SK-MEL-5 (cell line): Measurements from ENCODE around the gene ITPK1. TPM values are rescaled to one million over a fixed set of nuclear protein-coding genes. Genes with fewer than 3 reads are reported as not detected.

Experiments
- DNase-seq: peaks from one replicate; pipeline ENCODE4 v3.0.0-alpha.2; 2016; ENCODE audit warnings: low read depth, low spot score
- in situ Hi-C: cut with HindIII; loops from 2 replicates; pipeline ENCODE4 v1.10.0; 2016; ENCODE audit warnings: low sequenced_read_pairs, high pct_unique_total_duplicates, low pct_unique_long_range_greater_than_20kb
- total RNA-seq: library from RNA; depleted of rRNA; stranded (reverse); fragments of >200 nt; shearing (Covaris generic); gene quantifications from 2 replicates; pipeline ENCODE4 v1.2.3, GENCODE V29; 2014

The ITPK1 gene
- total RNA-seq, 1 experiment from 2014 or later = 45.2 TPM

- no peak for DNase-seq
- in situ Hi-C loops = no loop called here
Observed at GRCh38 chr14:93014058-93015023, 101.4 kb downstream of the ITPK1 start.

GRCh38 chr14:93012951-93013719 lies 102.6 kb downstream of the ITPK1 start:
- in situ Hi-C loops = no loop called here
- peak; percentile 71 for DNase-seq

GRCh38 chr14:93012506-93012905 lies 103.2 kb downstream of the ITPK1 start:
- in situ Hi-C loops = no loop called here
- no peak for DNase-seq

GRCh38 chr14:93011650-93012325 lies 103.9 kb downstream of the ITPK1 start:
- DNase-seq = no peak
- in situ Hi-C loops = no loop called here

DNA sequence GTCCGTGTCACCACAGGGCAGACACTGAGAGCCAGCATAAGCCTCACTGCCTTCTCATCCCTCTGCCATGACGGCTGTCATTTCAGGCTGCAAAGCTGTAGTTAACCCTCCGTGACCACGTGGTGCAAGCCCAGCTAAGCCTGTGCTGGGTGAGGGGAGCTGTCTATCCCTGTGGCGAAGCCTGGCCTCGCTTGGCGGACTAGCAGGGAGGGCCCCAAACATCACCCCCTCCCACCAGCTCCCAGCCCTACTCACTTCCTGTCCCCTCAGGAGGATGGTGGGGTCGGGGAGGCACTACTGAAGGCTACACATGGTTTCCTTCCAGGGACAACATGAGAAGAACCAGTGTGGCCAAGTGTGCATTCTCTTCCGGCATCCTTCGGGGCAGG lies 104.6 kb downstream of the ITPK1 start:
- in situ Hi-C loops = no loop called here
- no peak for DNase-seq

DNA sequence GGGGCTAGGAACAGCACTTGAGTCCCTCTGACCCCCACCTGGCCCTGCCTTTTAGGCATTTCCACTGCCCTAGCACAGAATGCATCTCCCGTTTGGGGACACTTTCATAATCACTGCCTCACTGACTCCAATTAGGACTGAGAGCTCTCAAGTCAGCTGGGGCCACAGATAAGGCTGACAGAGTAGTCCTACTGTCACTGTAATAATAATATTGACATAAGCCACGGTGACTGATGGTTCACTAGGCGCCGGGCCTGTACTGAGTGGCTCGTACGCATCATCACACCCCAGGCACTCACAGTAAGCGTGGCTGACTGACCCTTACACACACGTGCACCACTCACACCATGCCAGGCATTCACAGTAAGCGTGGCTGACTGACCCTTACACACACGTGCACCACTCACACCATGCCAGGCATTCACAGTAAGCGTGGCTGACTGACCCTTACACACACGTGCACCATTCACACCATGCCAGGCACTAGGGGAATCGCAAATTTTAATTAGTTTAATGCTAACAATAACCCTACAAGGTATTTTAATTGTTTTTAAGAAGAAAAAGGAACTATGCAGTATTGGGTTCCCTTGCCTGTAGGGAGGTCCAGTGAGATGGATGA lies 105.1 kb downstream of the ITPK1 start:
- no peak for DNase-seq
- in situ Hi-C loops = no loop called here

GRCh38 chr14:93010130-93010499 lies 105.6 kb downstream of the ITPK1 start:
- in situ Hi-C loops = no loop called here
- DNase-seq = no peak

- peak; percentile 87 for DNase-seq
- in situ Hi-C loops = no loop called here
Observed at GRCh38 chr14:93009471-93010129, 106.1 kb downstream of the ITPK1 start.

DNA sequence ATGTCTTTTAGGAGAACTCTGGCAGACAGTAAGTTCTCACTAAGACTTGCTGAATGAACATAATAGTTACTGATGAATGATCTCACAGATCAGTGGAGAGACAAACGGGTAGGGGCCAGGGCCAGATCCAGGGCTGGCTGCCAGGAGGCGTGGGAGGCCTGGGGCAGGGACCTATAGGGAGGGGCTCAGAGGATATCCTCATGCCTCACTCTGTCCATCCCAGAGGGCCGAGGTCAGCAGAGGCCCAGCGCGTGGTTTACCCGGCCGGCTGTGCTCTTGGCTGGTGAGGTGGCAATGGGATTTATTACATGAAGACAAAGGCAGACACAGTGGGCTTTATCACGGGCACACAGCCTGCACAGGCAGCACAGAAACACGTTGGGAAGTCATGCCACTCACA lies 107.3 kb downstream of the ITPK1 start:
- in situ Hi-C loops = no loop called here
- peak; percentile 48 for DNase-seq

DNA sequence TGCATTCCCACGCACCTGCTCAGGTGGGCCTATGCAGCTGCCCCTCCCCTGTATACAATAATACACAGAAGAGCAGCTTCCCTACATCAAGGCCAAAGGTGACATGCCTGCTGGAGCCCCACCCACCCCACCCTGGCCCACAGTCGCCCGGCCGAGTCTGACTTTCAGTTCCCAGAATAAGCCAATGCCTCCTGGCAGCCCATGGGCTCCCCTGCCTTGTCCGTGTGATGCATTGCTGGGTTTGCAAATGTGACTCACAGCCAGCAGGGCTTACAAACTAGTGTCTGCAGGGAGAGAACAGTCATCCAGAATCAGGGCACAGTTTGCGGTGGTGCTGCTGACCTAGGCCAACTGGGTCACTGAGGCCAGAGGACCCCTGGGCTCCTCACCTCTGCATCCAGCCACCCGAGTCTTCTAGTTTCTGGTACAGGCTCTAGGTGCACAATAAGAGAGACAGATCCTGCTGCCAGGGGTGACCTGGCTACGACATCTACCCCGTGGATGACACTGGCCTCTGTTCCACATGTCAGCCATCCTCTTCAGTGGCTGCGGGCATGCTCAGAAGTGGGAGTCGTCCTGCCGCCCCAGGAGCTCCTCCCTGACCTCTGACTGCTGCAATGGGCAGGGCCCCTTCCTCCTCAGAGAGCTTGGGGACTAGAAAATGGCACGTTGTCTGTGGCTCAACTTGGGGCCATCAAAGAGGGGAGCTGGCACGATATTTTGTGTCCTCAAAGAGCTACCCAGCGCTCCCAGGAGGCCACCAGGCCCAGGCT lies 108.3 kb downstream of the ITPK1 start:
- peak; percentile 23 for DNase-seq
- in situ Hi-C loops = no loop called here

- DNase-seq = no peak
- in situ Hi-C loops = no loop called here
Observed at GRCh38 chr14:93006567-93007051, 109.1 kb downstream of the ITPK1 start.

GRCh38 chr14:93005838-93006237 lies 109.9 kb downstream of the ITPK1 start:
- in situ Hi-C loops = no loop called here
- no peak for DNase-seq

GRCh38 chr14:93005135-93005813 lies 110.5 kb downstream of the ITPK1 start:
- DNase-seq = no peak
- in situ Hi-C loops = no loop called here

- in situ Hi-C loops = no loop called here
- DNase-seq = no peak
Observed at GRCh38 chr14:93004699-93005082, 111.0 kb downstream of the ITPK1 start.

- DNase-seq = no peak
- in situ Hi-C loops = no loop called here
Observed at GRCh38 chr14:93003945-93004698, 111.6 kb downstream of the ITPK1 start.
